SH-SY5Y (cell line): ENCODE measurements around the gene C14orf119.

Experiments
- GATA2 ChIP-seq: IDR thresholded peaks from 2 replicates; pipeline ENCODE4 v1.6.1; 2011; ENCODE audit warnings: mild to moderate bottlenecking, low read depth, low read length
- GATA3 ChIP-seq: IDR thresholded peaks from 2 replicates; pipeline ENCODE4 v1.6.1; 2011; ENCODE audit warnings: low read depth, mild to moderate bottlenecking, low read length, moderate library complexity

DNA sequence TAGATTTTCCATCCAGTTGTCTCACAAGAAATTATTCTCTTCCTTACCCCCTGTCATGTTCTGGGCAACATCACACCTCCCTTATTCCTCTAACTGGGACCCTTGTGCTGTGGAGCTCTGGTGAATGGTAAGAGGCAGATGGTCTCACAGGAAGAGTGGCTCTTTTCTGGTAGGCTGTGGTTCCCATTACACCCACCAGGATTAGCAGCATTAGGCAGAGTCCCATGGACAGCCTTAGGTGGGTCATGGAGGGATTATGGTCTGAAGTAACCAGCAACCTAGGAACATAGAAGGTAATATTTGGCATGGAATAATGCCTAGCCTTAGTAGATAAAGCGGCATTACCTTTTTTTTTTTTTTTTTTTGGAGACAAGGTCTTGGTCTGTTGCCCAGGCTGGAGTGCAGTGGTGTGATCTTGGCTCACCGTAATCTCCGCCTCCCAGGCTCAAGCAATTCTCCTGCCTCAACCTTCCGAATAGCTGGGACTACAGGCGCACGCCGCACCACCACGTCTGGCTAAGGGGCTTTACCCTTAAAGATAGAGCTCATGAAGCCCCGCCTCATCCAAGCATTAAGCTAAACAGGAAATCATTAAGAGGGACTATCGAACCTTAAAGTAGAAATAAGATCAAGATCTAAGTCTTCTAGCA is 4.0 kb downstream of the C14orf119 start:
- TF ChIP-seq GATA2 (no peak), GATA3 (no peak)
